Measurements from ENCODE around the gene NUDT4B.
"Not testable (repeated sequence)": the region's sequence is repeated elsewhere in the genome, so short reads cannot be mapped to it uniquely, and the experiment has no call there.

NUDT4B gene

DNA sequence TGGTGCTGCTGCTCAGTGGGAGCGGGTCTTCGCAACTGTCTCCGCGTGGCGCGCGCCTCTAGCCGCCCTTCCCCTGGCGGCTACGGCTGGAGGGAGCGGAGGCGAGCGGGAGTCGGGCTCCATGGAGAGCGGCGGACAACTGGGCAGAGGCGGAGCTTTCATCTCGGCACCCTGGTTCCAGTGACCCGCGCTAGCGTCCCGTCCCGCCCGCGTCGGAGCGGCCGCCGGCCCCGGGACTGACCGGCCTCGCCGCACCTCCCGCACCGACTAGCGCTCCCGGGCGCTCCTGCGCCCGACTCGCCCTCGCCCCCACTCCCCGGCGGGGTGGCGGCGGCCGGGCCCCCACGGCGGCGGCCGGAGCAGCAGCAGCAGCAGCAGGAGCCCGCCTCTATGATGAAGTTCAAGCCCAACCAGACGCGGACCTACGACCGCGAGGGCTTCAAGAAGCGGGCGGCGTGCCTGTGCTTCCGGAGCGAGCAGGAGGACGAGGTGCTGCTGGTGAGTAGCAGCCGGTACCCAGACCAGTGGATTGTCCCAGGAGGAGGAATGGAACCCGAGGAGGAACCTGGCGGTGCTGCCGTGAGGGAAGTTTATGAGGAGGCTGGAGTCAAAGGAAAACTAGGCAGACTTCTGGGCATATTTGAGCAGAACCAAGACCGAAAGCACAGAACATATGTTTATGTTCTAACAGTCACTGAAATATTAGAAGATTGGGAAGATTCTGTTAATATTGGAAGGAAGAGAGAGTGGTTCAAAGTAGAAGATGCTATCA lies at the start of gene NUDT4B:
Gene NUDT4B (plus strand): TSS at position 212 of the 772 bp plus-strand sequence. CDS start 179 bp downstream, at position 391.
- DNase-seq; in situ Hi-C loops (cut with HindIII; ENCODE audit: low pct_ligation_motif_present, low pct_unique_long_range_greater_than_20kb, low sequenced_read_pairs): not testable (repeated sequence)

DNA sequence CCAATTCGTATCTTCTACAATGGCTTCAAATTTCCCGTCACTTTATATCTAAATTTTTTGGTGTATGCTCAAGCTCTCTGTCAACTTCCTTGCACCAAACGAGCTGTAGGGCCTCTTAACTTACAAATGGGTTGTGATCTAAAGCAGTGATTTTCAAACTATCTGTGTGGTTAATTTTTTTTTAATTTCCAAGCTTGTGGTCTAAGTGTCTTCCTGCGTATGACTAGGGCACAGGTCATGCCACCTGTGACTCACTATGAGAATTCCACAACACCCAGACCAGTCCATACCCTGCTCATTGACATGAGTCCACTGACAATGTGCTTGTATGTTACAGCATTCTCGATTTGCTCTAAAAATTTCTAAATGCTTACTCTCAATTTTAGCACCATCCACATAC lies 49.2 kb upstream of the NUDT4B start:
- in situ Hi-C loops (cut with HindIII; ENCODE audit: low pct_ligation_motif_present, low pct_unique_long_range_greater_than_20kb, low sequenced_read_pairs) = not testable (repeated sequence)

DNA sequence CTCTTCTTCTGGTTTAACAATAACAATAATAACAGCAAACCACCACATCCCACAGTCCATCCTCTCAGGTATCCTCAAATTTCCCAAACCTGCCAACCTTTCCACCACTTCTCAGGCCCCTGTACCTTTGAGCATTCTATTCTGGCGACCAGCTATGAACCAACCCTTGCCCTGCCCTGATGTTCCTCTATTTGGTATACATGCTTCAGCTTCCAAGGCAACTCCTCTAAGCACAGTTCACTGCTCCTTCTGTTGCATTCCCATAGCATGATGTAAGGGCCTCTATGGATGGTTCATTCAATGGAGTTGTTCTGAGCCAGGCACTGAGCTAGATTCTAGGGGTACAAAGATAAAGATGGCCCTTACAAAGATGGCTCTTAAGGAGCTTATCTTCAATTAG lies 46.3 kb upstream of the NUDT4B start:
- in situ Hi-C loops (cut with HindIII; ENCODE audit: low pct_ligation_motif_present, low pct_unique_long_range_greater_than_20kb, low sequenced_read_pairs); DNase-seq: not testable (repeated sequence)

More for the DNA sequence above, 49.2 kb upstream of the NUDT4B start:
- not testable (repeated sequence) for DNase-seq

DNA sequence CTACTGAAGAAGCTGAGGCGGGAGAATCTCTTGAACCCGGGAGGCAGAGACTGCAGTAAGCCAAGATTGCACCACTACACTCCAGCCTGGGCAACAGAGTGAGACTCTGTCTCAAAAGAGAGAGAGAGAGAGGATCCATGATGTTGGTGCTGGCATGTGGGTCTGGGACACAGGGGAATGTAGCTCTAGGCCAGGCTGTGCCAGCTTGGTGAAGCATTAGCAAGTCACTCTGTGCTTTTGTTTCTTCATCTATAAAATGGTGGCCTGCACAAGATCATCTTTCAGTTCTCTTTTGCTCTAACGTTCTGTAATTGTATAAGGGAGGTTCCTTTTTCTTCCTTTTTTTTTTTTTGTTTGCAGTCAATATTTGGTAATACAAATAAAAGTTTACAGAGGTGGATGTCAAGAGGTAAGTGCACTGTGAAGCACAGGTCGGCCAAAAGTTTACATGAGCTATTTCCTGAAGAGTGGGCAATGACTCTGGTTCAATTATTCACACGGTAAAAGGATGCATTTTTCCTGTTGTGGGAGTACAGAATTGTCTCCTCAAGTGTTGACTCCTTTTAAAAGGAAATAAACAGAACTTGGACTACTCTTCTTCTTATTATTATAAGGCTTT lies 44.5 kb upstream of the NUDT4B start:
- in situ Hi-C loops (cut with HindIII; ENCODE audit: low pct_ligation_motif_present, low pct_unique_long_range_greater_than_20kb, low sequenced_read_pairs); DNase-seq: not testable (repeated sequence)

DNA sequence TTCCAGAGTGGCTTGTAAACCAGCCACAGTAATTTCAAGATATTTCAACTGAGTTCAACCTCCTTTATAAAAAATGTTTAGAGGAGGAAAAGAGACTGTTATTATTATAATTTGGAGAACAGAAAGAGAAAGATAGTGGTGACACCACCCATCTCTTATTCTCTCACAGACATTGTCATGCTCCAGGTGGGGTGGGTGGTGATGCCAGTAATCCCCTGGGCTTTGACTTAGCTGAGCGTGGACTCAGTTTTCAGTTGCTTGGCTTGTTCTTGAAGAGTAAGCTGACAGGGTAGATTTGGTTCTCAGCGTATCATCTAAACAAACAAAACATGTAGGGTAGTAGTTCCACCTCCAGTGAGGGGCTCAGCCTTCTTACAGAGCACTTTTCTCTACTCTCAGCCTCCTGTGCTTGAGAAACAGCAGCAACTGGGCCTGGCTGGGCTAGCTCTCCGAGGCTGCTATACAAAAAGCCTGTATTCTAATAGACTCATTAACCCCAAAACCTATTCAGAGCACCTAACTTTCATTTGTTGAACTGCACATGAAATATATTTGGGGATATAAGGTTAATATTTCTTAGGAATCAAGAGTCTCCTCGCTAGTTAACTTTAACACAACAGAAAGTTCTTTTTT lies 43.1 kb upstream of the NUDT4B start:
- in situ Hi-C loops (cut with HindIII; ENCODE audit: low pct_ligation_motif_present, low pct_unique_long_range_greater_than_20kb, low sequenced_read_pairs); DNase-seq: not testable (repeated sequence)

GRCh38 chr1:148708779-148709333 lies 39.7 kb upstream of the NUDT4B start:
- in situ Hi-C loops (cut with HindIII; ENCODE audit: low pct_ligation_motif_present, low pct_unique_long_range_greater_than_20kb, low sequenced_read_pairs); DNase-seq: not testable (repeated sequence)

DNA sequence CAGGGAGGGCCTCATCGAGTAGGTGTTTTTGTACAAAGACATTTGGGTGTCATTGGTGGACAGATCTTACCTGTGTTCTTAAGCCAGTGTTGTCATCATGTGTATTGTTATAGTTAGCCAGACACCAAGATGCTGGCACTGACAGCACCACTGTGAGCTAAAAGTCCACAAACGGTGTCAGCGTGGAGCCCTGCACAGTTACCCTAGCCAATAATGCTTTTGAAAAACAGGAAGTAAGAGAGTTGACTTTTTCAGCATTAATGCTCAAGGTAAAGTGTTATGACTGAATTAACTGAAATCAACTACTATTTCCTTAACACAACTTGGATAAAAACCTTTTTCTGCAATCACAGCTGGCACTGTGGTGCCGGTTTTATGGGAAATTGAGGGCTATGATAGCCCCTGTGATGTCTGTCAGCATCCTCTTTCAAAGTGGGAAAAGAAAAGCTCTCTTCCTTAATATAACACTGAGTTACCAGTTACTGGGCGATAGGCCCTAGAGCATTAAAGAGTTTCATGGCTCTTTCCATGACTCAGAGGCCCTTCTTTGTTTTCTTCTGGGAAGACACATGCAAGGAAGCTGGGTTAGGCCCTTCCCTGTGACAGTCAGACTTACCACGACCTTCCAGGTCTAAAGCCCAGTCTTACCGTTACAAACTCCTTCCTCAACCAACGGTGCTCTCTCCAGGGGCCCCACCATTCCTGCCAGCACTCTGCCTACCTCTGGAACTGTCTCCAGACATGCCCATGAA lies 37.6 kb upstream of the NUDT4B start:
- in situ Hi-C loops (cut with HindIII; ENCODE audit: low pct_ligation_motif_present, low pct_unique_long_range_greater_than_20kb, low sequenced_read_pairs); DNase-seq: not testable (repeated sequence)

- DNase-seq; in situ Hi-C loops (cut with HindIII; ENCODE audit: low pct_ligation_motif_present, low pct_unique_long_range_greater_than_20kb, low sequenced_read_pairs): not testable (repeated sequence)
These were observed 36.2 kb upstream of the NUDT4B start for GRCh38 chr1:148712353-148712752.

GRCh38 chr1:148715518-148715917 lies 33.1 kb upstream of the NUDT4B start:
- in situ Hi-C loops (cut with HindIII; ENCODE audit: low pct_ligation_motif_present, low pct_unique_long_range_greater_than_20kb, low sequenced_read_pairs); DNase-seq: not testable (repeated sequence)

- in situ Hi-C loops (cut with HindIII; ENCODE audit: low pct_ligation_motif_present, low pct_unique_long_range_greater_than_20kb, low sequenced_read_pairs); DNase-seq: not testable (repeated sequence)
These were observed 31.5 kb upstream of the NUDT4B start for GRCh38 chr1:148716966-148717520.

GRCh38 chr1:148720918-148721317 lies 27.7 kb upstream of the NUDT4B start:
- DNase-seq; in situ Hi-C loops (cut with HindIII; ENCODE audit: low pct_ligation_motif_present, low pct_unique_long_range_greater_than_20kb, low sequenced_read_pairs): not testable (repeated sequence)

DNA sequence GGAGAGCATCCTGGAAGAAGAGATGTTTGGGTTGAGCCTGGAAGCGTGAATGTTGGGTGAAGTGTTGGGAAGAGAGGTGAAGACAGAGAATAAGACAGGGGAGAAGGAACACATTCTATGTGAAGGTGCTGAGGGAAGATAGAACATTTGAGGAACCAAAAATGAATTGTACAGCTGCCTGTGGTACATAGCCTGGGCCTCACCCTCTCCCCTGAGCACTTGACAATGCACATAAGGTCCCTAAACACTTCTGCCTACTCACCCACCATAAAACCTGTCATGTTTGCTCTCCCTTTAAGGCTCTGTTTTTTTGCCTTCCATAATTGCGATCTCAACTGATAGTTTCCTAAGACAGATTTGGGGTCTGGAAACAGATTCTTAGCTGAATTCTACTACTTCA lies 25.8 kb upstream of the NUDT4B start:
- in situ Hi-C loops (cut with HindIII; ENCODE audit: low pct_ligation_motif_present, low pct_unique_long_range_greater_than_20kb, low sequenced_read_pairs); DNase-seq: not testable (repeated sequence)

DNA sequence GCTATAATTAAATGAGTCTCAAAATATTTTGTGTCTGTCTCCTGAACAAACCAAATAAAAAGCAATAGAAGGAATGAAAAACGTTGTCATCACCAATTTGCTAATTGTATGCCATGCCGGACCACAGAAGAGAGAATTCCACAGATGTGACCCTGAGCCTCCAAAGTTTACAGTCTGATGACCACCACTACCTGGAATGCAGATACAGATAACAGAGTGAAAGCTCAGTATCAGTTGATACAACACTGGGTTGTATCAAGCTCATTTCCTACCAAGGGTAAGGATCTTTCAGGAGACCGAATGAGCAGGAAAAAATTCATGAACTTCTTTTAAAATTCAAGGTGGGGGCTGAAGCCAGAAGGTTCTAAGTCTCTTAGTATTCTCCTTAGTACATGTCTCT lies 25.1 kb upstream of the NUDT4B start:
- DNase-seq; in situ Hi-C loops (cut with HindIII; ENCODE audit: low pct_ligation_motif_present, low pct_unique_long_range_greater_than_20kb, low sequenced_read_pairs): not testable (repeated sequence)

DNA sequence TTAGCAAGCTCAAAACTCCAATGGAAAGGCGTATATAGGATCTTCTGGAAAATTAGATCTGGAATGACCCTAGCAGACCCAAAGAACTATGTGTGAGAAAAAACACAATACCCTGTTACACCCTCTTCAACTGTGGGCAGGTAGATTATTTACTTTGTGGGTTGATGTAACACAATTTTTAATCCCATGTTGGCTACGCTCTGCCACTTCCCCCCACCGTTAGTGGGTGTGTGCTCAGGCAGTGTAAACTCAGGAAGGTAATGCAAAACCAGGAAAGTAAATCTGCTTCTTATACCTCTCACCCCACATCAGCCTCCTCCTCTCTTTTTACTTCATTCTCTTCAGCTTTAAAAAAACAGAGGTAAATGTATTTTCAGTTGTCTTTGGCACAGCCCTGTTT lies 23.7 kb upstream of the NUDT4B start:
- in situ Hi-C loops (cut with HindIII; ENCODE audit: low pct_ligation_motif_present, low pct_unique_long_range_greater_than_20kb, low sequenced_read_pairs); DNase-seq: not testable (repeated sequence)

GRCh38 chr1:148727862-148728261 lies 20.7 kb upstream of the NUDT4B start:
- DNase-seq; in situ Hi-C loops (cut with HindIII; ENCODE audit: low pct_ligation_motif_present, low pct_unique_long_range_greater_than_20kb, low sequenced_read_pairs): not testable (repeated sequence)

GRCh38 chr1:148729128-148729527 lies 19.4 kb upstream of the NUDT4B start:
- DNase-seq; in situ Hi-C loops (cut with HindIII; ENCODE audit: low pct_ligation_motif_present, low pct_unique_long_range_greater_than_20kb, low sequenced_read_pairs): not testable (repeated sequence)

DNA sequence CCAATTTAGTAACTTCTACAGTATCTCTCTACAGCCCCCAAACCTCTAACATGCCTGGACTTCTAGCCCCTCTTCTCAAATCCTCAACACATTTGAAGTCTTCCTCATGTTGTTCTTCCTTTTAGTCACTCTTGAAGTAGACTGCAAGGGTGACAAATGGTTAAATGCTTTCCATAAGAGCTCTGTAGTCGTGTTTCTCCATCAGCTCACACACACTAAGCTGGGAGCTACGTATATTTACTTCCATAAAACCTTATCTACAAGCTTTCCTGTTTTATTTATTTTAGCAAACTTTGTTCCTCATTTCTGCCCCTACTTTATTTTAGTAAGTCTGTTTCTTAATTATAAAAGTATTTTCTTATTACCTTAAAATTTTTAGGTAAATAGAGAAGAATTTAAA lies 19.0 kb upstream of the NUDT4B start:
- in situ Hi-C loops (cut with HindIII; ENCODE audit: low pct_ligation_motif_present, low pct_unique_long_range_greater_than_20kb, low sequenced_read_pairs); DNase-seq: not testable (repeated sequence)

- in situ Hi-C loops (cut with HindIII; ENCODE audit: low pct_ligation_motif_present, low pct_unique_long_range_greater_than_20kb, low sequenced_read_pairs); DNase-seq: not testable (repeated sequence)
These were observed 16.3 kb upstream of the NUDT4B start for GRCh38 chr1:148732277-148732676.

All from ACHN (cell line).